Ovary (tissue), 9 donors: ENCODE results near the gene GBX2. TPM values are rescaled to one million over a fixed set of nuclear protein-coding genes. Genes with fewer than 3 reads are reported as not detected.

Experiments
- DNase-seq, 5 donors: peaks; one replicate each; pipeline ENCODE4 v3.0.0-alpha.2; 2019 to 2020
- H3K27ac ChIP-seq, 2 donors: fragments of 200-600 bp; one replicate each; pipeline versions ENCODE4 v1.5.1 to v1.8.0; 2019 to 2022
- H3K27me3 ChIP-seq: fragments of 200-600 bp; one replicate; pipeline ENCODE4 v1.8.0; 2022
- H3K36me3 ChIP-seq: fragments of 200-600 bp; sonication (generic); one replicate; pipeline ENCODE4 v1.5.1; 2019
- H3K4me1 ChIP-seq: one replicate; pipeline ENCODE4 v1.8.1; 2013; ENCODE audit warnings: mild to moderate bottlenecking, moderate library complexity; ENCODE audit not compliant: insufficient read depth
- H3K4me3 ChIP-seq: fragments of 200-600 bp; sonication (generic); one replicate; pipeline ENCODE4 v1.5.1; 2017
- H3K9me3 ChIP-seq, 2 donors: fragments of 200-600 bp in 1 of 2; sonication (generic) in 1 of 2; one replicate each; pipeline versions ENCODE4 v1.5.1 to v1.8.1; 2013 to 2019; ENCODE audit warnings: mild to moderate bottlenecking in 1 of 2, moderate library complexity in 1 of 2
- EP300 ChIP-seq: sonication (generic); formaldehyde crosslinking; IDR thresholded peaks from one replicate; pipeline ENCODE4 v1.6.1; 2017; ENCODE audit warnings: antibody characterized with exemption
- POLR2A ChIP-seq: fragments of 450-650 bp; IDR thresholded peaks from one replicate; pipeline ENCODE4 v1.6.1; 2017; ENCODE audit warnings: antibody characterized with exemption, mild to moderate bottlenecking, moderate library complexity
- WGBS, 3 donors: extraction: QIAGEN DNeasy Blood & Tissue Kit in 1 of 3; methylation state at CpG; one replicate each; pipeline versions ENCODE4 v1.1.5 to v1.1.7; 2013 to 2017; 5-methylcytosine and 5-hydroxymethylcytosine counted together
- intact Hi-C, 4 donors: fragments of 100-400 bp; cut with DNase I; formaldehyde crosslinking; loops; one replicate each; pipeline versions ENCODE4 v1.11.0 to v1.15.1; 2022 to 2023
- polyA plus RNA-seq, 2 donors: library from polyadenylated mRNA; stranded (reverse); fragments of 200-250 nt in 1 of 2; fragments of 350-450 nt in 1 of 2; fragmentation: Illumina TruSeq in 1 of 2; extraction: RNeasy Lipid Tissue Mini Kit (QIAGEN cat#74804) in 1 of 2; gene quantifications; one replicate each; pipeline ENCODE4 v1.2.3, GENCODE V29; 2013 to 2014
- total RNA-seq, 7 donors: library from RNA; depleted of rRNA in 2 of 7; stranded (reverse); fragments of >200 nt in 2 of 7; fragmentation: NEBNext Ultra II Directional in 3 of 7; extraction: Animal tissue kit (Norgen Biotek cat#: 25700) in 3 of 7; gene quantifications; one replicate each; pipeline versions ENCODE4 v1.1.0 to v1.2.4, GENCODE V29; 2016 to 2023
- TF ChIP-seq, protein P1 (sequence below), 3 donors: fragments of 450-650 bp in 2 of 3; fragments of 200-600 bp in 1 of 3; IDR thresholded peaks; one replicate each; pipeline versions ENCODE4 v1.5.1 to v1.8.0; 2016 to 2022; ENCODE audit warnings: antibody characterized with exemption in 3 of 3, mild to moderate bottlenecking in 1 of 3
- donor health status: DM: no; HTN: no; CAD: no; lungs with moderate emphysema.
- donor health status: DM: no; HTN: no; CAD: no.
- donor health status: Bipolar disorder and iron deficiency.
- donor health status: DM: yes; HTN: yes; CAD: no.
- donor health status: DM: no; HTN: no; CAD: no.
- donor health status: DM: yes; HTN: yes; CAD: no.

Gene GBX2
- total and polyA plus RNA-seq, 9 donors: not detected

GRCh38 chr2:236159778-236160170 is 8.4 kb downstream of the GBX2 start:
- Histone ChIP-seq H3K27me3 (no peaks in the 10 kb centered on the region), H3K27ac (no peak overlapping the region)

GRCh38 chr2:236158969-236159777 is 9.0 kb downstream of the GBX2 start:
- peaks cover 3% of the 10 kb centered on the region for H3K4me1 ChIP-seq
- no peak overlapping the region for H3K4me3 ChIP-seq
- H3K9me3 ChIP-seq: no peaks in the 10 kb centered on the region
- TF ChIP-seq, protein P1, sequence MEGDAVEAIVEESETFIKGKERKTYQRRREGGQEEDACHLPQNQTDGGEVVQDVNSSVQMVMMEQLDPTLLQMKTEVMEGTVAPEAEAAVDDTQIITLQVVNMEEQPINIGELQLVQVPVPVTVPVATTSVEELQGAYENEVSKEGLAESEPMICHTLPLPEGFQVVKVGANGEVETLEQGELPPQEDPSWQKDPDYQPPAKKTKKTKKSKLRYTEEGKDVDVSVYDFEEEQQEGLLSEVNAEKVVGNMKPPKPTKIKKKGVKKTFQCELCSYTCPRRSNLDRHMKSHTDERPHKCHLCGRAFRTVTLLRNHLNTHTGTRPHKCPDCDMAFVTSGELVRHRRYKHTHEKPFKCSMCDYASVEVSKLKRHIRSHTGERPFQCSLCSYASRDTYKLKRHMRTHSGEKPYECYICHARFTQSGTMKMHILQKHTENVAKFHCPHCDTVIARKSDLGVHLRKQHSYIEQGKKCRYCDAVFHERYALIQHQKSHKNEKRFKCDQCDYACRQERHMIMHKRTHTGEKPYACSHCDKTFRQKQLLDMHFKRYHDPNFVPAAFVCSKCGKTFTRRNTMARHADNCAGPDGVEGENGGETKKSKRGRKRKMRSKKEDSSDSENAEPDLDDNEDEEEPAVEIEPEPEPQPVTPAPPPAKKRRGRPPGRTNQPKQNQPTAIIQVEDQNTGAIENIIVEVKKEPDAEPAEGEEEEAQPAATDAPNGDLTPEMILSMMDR (IDR thresholded peaks at IDR 0.05): no peak
- TF ChIP-seq POLR2A: no peak
- no peak for TF ChIP-seq EP300
- no peak overlapping the region for H3K27ac ChIP-seq
- DNase-seq: no peak
- no peaks in the 10 kb centered on the region for H3K27me3 ChIP-seq
- intact Hi-C loops: no loop called here
- H3K36me3 ChIP-seq: no peaks in the 10 kb centered on the region
- 33 to 43% (median 42%) methylated on average over 45 of the region's 45 CpGs for WGBS, 3 donors

More at GRCh38 chr2:236159778-236160170, 8.4 kb downstream of the GBX2 start:
- no peak for DNase-seq
- no peaks in the 10 kb centered on the region for H3K36me3 ChIP-seq
- TF ChIP-seq, protein P1 (IDR thresholded peaks at IDR 0.05): no peak
- TF ChIP-seq EP300 (no peak), POLR2A (no peak)
- H3K4me1 ChIP-seq: peaks cover 3% of the 10 kb centered on the region
- no peak overlapping the region for H3K4me3 ChIP-seq
- intact Hi-C loops: no loop called here
- WGBS, 3 donors: 19 to 41% (median 33%) methylated on average over 31 to 33 of the region's 33 CpGs
- H3K9me3 ChIP-seq: no peaks in the 10 kb centered on the region

DNA sequence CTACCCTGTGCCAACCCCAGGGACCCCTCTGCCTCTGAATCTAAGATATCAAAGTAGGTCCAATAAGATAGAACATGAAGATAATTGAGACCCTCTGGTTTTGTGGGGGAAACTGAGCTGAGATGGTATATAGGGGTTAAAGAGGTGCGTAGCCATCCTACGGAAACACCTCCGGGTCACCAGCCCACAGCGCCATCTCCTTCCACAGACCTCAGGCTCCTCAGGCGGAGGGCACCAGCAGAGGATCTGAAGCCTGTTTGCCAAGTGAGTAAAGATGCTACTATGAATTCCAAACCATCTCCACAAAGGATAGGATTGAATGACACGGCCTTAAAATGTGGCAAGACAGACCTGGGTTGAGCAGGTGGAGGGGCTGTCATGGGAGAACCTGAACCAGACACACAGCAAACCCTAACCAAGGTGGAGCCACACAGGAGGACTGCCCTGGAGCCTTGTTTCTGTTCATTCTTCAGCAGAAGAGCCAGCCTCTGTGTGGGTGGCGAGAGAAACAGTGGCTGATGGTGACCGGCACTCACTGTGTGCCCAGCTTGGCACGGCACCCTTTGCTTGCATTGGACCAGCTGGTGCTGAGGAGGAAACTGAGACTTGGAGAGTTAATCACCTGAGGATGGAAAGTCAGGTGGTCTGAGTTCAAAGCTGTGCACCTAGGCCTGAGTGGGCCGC is 10.2 kb downstream of the GBX2 start:
- no peak for DNase-seq
- Histone ChIP-seq H3K9me3 (no peaks in the 10 kb centered on the region), H3K27me3 (no peaks in the 10 kb centered on the region), H3K27ac (no peak overlapping the region), H3K36me3 (no peaks in the 10 kb centered on the region), H3K4me1 (no peaks in the 10 kb centered on the region), H3K4me3 (no peak overlapping the region)
- TF ChIP-seq, protein P1 (IDR thresholded peaks at IDR 0.05): no peak
- TF ChIP-seq POLR2A (no peak), EP300 (no peak)
- WGBS, 3 donors: 88 to 91% (median 90%) methylated on average over 10 of the region's 10 CpGs
- intact Hi-C loops: no loop called here

GRCh38 chr2:236157366-236157765 is 10.8 kb downstream of the GBX2 start:
- TF ChIP-seq EP300: no peak
- TF ChIP-seq, protein P1 (IDR thresholded peaks at IDR 0.05): no peak
- no peak for TF ChIP-seq POLR2A
- WGBS, 3 donors: 92 to 95% (median 94%) methylated on average over 6 of the region's 6 CpGs
- no peaks in the 10 kb centered on the region for H3K27me3 ChIP-seq
- H3K27ac ChIP-seq: no peak overlapping the region
- no peaks in the 10 kb centered on the region for H3K36me3 ChIP-seq
- intact Hi-C loops: no loop called here
- no peak for DNase-seq
- no peaks in the 10 kb centered on the region for H3K9me3 ChIP-seq
- no peak overlapping the region for H3K4me3 ChIP-seq
- H3K4me1 ChIP-seq: no peaks in the 10 kb centered on the region
